A549 (cell line): ENCODE measurements around the gene LUZP1. TPM values are rescaled to one million over a fixed set of nuclear protein-coding genes. Genes with fewer than 3 reads are reported as not detected.

Source experiments
- ATAC-seq, 2 experiments: fragments of 200-7000 bp in 1 of 2; fragments of >200 bp in 1 of 2; cut with Nextera tagmentation in 1 of 2; cut with Tn5 transposase in 1 of 2; 3 replicates each; pipeline versions ENCODE4 v1.8.0 to v1.9.1; 2018 to 2020; ENCODE audit warnings: mild to moderate bottlenecking in 1 of 2, moderate library complexity in 1 of 2
- CTCF ChIA-PET: fragments of 300-600 bp; sonication (Branson Sonifier 250); formaldehyde crosslinking; extraction: SDS; loops from one replicate; lab custom pipeline; 2021; ENCODE audit warnings: antibody characterized with exemption, inconsistent platforms; lab: Yijun Ruan, JAX
- POLR2A ChIA-PET: fragments of 350-600 bp; formaldehyde crosslinking; extraction: SDS; loops from one replicate; lab custom pipeline; 2021; ENCODE audit warnings: antibody characterized with exemption, inconsistent platforms; lab: Yijun Ruan, JAX
- DNase-seq, 2 experiments: peaks; one replicate each; pipeline versions ENCODE4 v3.0.0 to v3.0.0-alpha.2; 2011 to 2016; ENCODE audit warnings: low read depth in 1 of 2, low spot score in 1 of 2
- FAIRE-seq: peaks from 2 replicates; lab custom pipeline; 2011; peaks lifted over from hg19 to GRCh38; lab: Jason Lieb, UNC
- H3K27ac ChIP-seq, 2 experiments: fragments of >200 bp; sonication (Bioruptor Twin); formaldehyde crosslinking; 3 replicates each; pipeline ENCODE4 v1.5.1; 2016 to 2017
- H3K4me1 ChIP-seq: fragments of >200 bp; sonication (Bioruptor Twin); formaldehyde crosslinking; 3 replicates; pipeline ENCODE4 v1.6.1; 2016
- H3K4me2 ChIP-seq: fragments of >200 bp; sonication (Bioruptor Twin); formaldehyde crosslinking; 3 replicates; pipeline ENCODE4 v1.6.1; 2016
- H3K4me3 ChIP-seq: fragments of >200 bp; sonication (Bioruptor Twin); formaldehyde crosslinking; 3 replicates; pipeline ENCODE4 v1.5.1; 2016
- H3K9me3 ChIP-seq: fragments of >200 bp; sonication (Bioruptor Twin); formaldehyde crosslinking; 3 replicates; pipeline ENCODE4 v1.6.1; 2016
- CHD2 ChIP-seq: fragments of 150-350 bp; IDR thresholded peaks from 2 replicates; pipeline ENCODE4 v1.6.1; 2014; ENCODE audit warnings: low read length; ENCODE audit not compliant: partially characterized antibody
- CHD4 ChIP-seq: fragments of 200-600 bp; sonication (generic); IDR thresholded peaks from 2 replicates; pipeline ENCODE4 v1.6.1; 2016; ENCODE audit warnings: antibody characterized with exemption, mild to moderate bottlenecking, borderline replicate concordance
- EHF ChIP-seq: fragments of 250-450 bp; sonication (Bioruptor Pico); IDR thresholded peaks from 2 replicates; pipeline ENCODE4 v1.5.0; 2020; ENCODE audit warnings: mild to moderate bottlenecking
- EHMT2 ChIP-seq: fragments of 200-600 bp; sonication (generic); IDR thresholded peaks from 2 replicates; pipeline ENCODE4 v1.6.1; 2016; ENCODE audit warnings: antibody characterized with exemption, low read depth, mild to moderate bottlenecking, moderate library complexity
- FOSL2 ChIP-seq, 2 experiments: fragments of 450-650 bp in 1 of 2; fragments of >200 bp in 1 of 2; sonication (Bioruptor Twin) in 1 of 2; formaldehyde crosslinking; IDR thresholded peaks; 2 replicates each; pipeline versions ENCODE4 v1.5.0 to v1.6.1; 2016 to 2020; ENCODE audit warnings: mild to moderate bottlenecking in 1 of 2, moderate library complexity in 1 of 2
- FOXS1 ChIP-seq: fragments of 250-450 bp; sonication (Bioruptor Pico); IDR thresholded peaks from 2 replicates; pipeline ENCODE4 v1.5.0; 2020; ENCODE audit warnings: mild to moderate bottlenecking, moderate library complexity
- GATA3 ChIP-seq: IDR thresholded peaks from 2 replicates; pipeline ENCODE4 v1.6.1; 2012; ENCODE audit warnings: borderline replicate concordance
- HOXA7 ChIP-seq: fragments of 250-450 bp; sonication (Bioruptor Pico); IDR thresholded peaks from 2 replicates; pipeline ENCODE4 v1.5.0; 2020; ENCODE audit warnings: mild to moderate bottlenecking, moderate library complexity
- NPAS2 ChIP-seq: fragments of 250-450 bp; sonication (Bioruptor Pico); IDR thresholded peaks from 2 replicates; pipeline ENCODE4 v1.8.0; 2022; ENCODE audit warnings: mild to moderate bottlenecking, moderate library complexity, borderline replicate concordance
- NR3C1 ChIP-seq: fragments of >200 bp; sonication (Bioruptor Twin); formaldehyde crosslinking; IDR thresholded peaks from 3 replicates; pipeline ENCODE4 v1.6.1; 2017
- RAD21 ChIP-seq, 2 experiments: fragments of >200 bp in 1 of 2; sonication (Bioruptor Twin) in 1 of 2; formaldehyde crosslinking in 1 of 2; IDR thresholded peaks in 1 of 2; conservative IDR thresholded peaks in 1 of 2; 2 replicates in 1 of 2; 3 replicates in 1 of 2; pipeline ENCODE4 v1.6.1; 2012 to 2018; ENCODE audit warnings: inconsistent platforms in 1 of 2
- RCOR1 ChIP-seq: fragments of 150-350 bp; IDR thresholded peaks from 2 replicates; pipeline ENCODE4 v1.6.1; 2014; ENCODE audit warnings: antibody characterized with exemption, low read length, low read depth
- RFX5 ChIP-seq: fragments of 450-650 bp; IDR thresholded peaks from 2 replicates; pipeline ENCODE4 v1.7.1; 2014; ENCODE audit warnings: antibody characterized with exemption, mild to moderate bottlenecking, moderate library complexity
- TFCP2L1 ChIP-seq: fragments of 250-450 bp; sonication (Bioruptor Pico); IDR thresholded peaks from 2 replicates; pipeline ENCODE4 v1.5.0; 2021; ENCODE audit warnings: mild to moderate bottlenecking
- ZNF302 ChIP-seq: fragments of 250-450 bp; sonication (Bioruptor Pico); IDR thresholded peaks from 2 replicates; pipeline ENCODE4 v1.9.0; 2021; ENCODE audit warnings: inconsistent platforms, mild to moderate bottlenecking, moderate library complexity
- ZSCAN20 ChIP-seq: fragments of 250-450 bp; sonication (Bioruptor Pico); IDR thresholded peaks from 2 replicates; pipeline ENCODE4 v1.8.0; 2022; ENCODE audit warnings: mild to moderate bottlenecking, moderate library complexity
- WGBS: methylation state at CpG from one replicate; pipeline ENCODE4 v1.1.6; 2017; ENCODE audit errors: missing lambda C conversion rate; 5-methylcytosine and 5-hydroxymethylcytosine counted together
- polyA plus RNA-seq, 4 experiments: library from polyadenylated mRNA; depleted of rRNA in 3 of 4; stranded (reverse); fragments of >200 nt; fragmentation: RNase III in 1 of 4; extraction: RNeasy Plus Mini Kit Qiagen cat#74134 plus additional on column Dnase treatment in 1 of 4; gene quantifications; 2 replicates in 3 of 4; 3 replicates in 1 of 4; pipeline ENCODE4 v1.2.3, GENCODE V29; 2011 to 2017
- TF ChIP-seq, protein P1 (sequence below): fragments of 200-600 bp; sonication (generic); IDR thresholded peaks from 2 replicates; pipeline ENCODE4 v1.6.1; 2016; ENCODE audit warnings: antibody characterized with exemption, mild to moderate bottlenecking, moderate library complexity
- TF ChIP-seq, protein P2 (sequence below): fragments of 150-350 bp; IDR thresholded peaks from 2 replicates; pipeline ENCODE4 v1.6.1; 2014; ENCODE audit warnings: low read depth, mild to moderate bottlenecking, low read length
- TF ChIP-seq, protein P3 (sequence below): fragments of >200 bp; sonication (Bioruptor Twin); formaldehyde crosslinking; IDR thresholded peaks from 2 replicates; pipeline ENCODE4 v1.6.1; 2016

Gene LUZP1
- polyA plus RNA-seq, 2 of the 4 experiments (the other 2 are of a cell fraction): 18.2 to 26.2 TPM

DNA sequence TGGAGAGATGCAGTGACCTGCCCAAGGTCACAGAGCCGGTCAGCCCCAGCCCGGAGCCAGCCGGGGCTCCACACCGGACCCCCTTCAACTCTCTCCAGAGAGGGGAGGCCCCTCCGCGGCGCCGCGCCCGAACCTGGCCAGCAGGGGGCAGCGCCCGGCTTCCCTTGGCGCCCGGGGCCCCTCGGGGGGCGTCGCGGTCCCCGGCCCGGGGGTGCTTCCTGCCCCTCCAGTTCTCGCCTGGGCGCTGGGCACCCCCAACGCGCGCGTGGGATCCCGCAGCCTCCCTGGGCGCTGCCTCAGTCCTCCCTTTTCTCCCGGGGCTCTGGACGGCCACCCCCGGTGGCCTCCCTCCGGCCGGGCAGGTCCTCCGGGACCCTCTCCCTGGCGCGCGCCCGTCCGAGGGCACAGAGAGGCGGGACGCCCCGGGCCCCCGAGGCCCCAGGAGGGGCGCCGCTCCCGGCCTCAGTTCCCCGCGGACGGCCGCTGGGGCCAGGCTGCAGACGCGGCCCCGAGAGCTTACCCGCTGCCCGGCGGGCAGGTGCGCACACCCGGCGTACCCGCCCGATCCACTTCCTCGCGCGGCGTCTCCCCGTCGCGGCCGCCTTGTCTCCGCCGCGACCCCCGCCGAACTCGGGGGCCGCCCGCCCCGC lies 48.2 kb upstream of the LUZP1 start (continued):
- TF ChIP-seq TFCP2L1 (CRISPR knock-in tag): no peak

DNA sequence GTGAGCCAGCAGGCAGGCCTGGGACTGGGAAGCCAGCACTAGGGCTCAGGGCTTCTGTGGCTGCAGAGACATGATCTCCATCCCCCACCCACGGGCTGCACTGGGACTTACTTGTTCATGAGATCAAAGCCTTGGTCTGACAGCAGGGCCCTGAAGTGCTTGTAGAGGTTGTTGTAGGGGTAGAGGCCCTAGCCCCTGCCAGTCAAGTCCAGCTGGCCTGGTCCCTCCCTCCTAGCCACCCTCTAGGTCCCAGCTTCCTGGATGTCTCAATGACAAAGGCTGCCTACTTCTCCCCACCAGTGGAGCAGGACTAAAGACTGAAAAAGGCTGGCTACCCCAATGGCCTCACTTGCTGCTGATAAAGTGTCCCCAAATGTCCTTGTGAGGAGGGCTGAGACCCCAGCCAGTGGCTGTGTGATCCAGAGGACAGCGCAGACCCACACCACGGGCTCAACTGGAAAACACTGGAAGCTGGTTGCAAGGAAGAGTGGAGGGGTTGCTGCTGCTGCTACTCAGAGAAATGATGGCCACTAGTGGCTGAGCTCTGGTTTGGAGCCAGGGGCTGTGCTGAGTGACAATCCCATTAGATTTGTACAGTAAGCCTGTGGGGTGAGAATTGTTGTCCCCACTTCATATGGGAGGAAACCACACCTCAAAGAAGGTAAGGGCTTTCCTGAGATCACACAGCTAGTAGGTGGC lies 47.2 kb upstream of the LUZP1 start:
- no peak for DNase-seq
- no peaks in the 10 kb centered on the region for H3K9me3 ChIP-seq
- 43% methylated on average over 1 of the region's 3 CpGs for WGBS
- ATAC-seq: peak; percentile 37 to 54; a peak in 4 of 6 replicates
- H3K27ac ChIP-seq: peak overlapping the region; percentile 96 to 97
- POLR2A ChIA-PET: interaction anchor here (0.7 to 0.9 kb wide), 3 partner anchors 21 to 128 kb away, joined by 3 read pairs; partner anchors contain the start of gene HNRNPR
- TF ChIP-seq HOXA7 (CRISPR knock-in tag) (no peak), EHF (CRISPR knock-in tag) (no peak), CHD4 (no peak), RAD21 (conservative IDR thresholded peaks at IDR 0.05 in 1 of 2, IDR thresholded peaks at IDR 0.05 in 1 of 2) (0 out of 5 replicates have a peak, but pooled peaks of 1 of the 2 experiments have one; percentile 17)
- H3K4me1 ChIP-seq: peaks cover 46% of the 10 kb centered on the region
- peak overlapping the region; percentile 91 for H3K4me3 ChIP-seq
- peak overlapping the region; percentile 77 for H3K4me2 ChIP-seq
- FAIRE-seq: no peak
- CTCF ChIA-PET: interaction anchor here (0.7 to 3.2 kb wide), 28 partner anchors 8 to 325 kb away, joined by 3 to 25 read pairs (median 4); no protein-coding TSS in a partner anchor

DNA sequence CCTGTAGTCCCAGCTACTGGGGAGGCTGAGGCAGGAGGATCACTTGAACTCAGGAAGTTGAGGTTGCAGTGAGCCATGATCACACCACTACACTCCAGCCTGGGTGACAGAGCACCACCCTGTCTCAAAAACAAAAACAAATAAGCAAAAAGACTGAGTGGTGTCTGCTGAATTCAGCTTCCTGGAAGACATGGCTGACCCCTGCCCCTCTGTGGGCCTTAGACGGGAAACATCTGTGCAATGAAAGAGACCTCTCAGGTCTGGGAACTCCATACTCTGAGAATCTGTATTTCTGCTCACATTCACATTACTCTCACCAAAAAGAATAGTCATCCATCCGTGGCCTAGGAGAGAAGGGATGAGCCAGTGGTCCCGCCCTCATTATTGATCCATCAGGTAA lies 46.6 kb upstream of the LUZP1 start:
- no peak for DNase-seq
- no peaks in the 10 kb centered on the region for H3K9me3 ChIP-seq
- H3K4me3 ChIP-seq: peak overlapping the region; percentile 91; the same call in 1 of the 3 replicates
- H3K4me2 ChIP-seq: peak overlapping the region; percentile 77
- peaks cover 52% of the 10 kb centered on the region for H3K4me1 ChIP-seq
- no peak for ATAC-seq
- ChIA-PET POLR2A (no interaction called here), CTCF (interaction anchor here (0.8 to 3.2 kb wide), 10 partner anchors 10 to 325 kb away, joined by 3 to 24 read pairs (median 6); no protein-coding TSS in a partner anchor)
- TF ChIP-seq NR3C1 (no peak), GATA3 (no peak), CHD4 (no peak)
- peak overlapping the region; percentile 96 to 97 for H3K27ac ChIP-seq
- no peak for FAIRE-seq
- WGBS: 93% methylated on average over 3 of the region's 3 CpGs

DNA sequence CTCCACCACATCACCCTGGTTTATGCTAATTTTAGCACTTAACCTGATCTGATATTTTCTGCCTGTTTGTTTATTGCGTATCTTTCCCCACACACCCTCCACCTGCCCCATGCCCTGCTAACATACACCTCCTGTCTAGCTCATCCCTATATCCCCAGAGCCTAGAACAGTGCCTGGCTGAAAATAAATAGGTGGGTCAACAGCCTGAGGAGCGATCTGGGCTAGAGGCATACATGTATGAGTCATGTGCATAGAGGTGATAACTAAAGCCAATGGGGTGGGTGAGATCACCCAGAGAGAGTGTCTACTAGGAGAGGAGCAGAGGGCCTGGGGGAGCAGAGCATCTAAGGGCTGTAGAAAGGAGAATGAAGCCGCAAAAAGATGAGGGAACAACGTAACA lies 46.0 kb upstream of the LUZP1 start:
- 83% methylated on average over 4 of the region's 4 CpGs for WGBS
- POLR2A ChIA-PET: no interaction called here
- H3K4me1 ChIP-seq: peaks cover 59% of the 10 kb centered on the region
- FAIRE-seq (no peak), ATAC-seq (no peak), DNase-seq (no peak)
- CTCF ChIA-PET: interaction anchor here (1.0 to 3.2 kb wide), 5 partner anchors 16 to 238 kb away, joined by 3 to 17 read pairs (median 4); no protein-coding TSS in a partner anchor
- H3K4me2 ChIP-seq: peak overlapping the region; percentile 77
- H3K27ac ChIP-seq: peak overlapping the region; percentile 96 to 97
- TF ChIP-seq TFCP2L1 (CRISPR knock-in tag) (no peak), EHMT2 (no peak), RCOR1 (no peak), ZNF302 (CRISPR knock-in tag) (no peak), FOSL2 (IDR thresholded peaks at IDR 0.05) (no peak), FOSL2 (CRISPR knock-in tag; IDR thresholded peaks at IDR 0.05) (peak; percentile 57)
- TF ChIP-seq, all 56 proteins: peak for 1
- no peaks in the 10 kb centered on the region for H3K9me3 ChIP-seq
- no peak overlapping the region for H3K4me3 ChIP-seq

DNA sequence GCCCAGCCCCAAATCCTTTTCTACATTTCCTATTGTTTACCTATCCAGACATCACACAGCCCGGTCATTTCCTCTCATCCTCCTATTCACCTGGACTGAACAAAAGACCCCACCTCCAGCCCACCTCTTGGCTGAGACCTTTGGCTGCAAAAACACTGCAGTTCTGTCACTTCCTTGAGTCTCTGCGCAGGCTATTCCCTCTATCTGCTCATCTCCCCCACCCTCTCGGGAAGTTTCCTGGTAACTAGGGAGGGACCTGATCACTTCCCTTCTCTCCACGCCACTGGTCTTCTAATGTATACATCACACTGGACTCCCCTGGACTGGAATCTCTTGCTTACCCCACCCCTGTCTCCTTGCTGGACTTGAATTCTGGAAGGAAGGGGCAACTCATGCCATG lies 43.3 kb upstream of the LUZP1 start:
- CTCF ChIA-PET: interaction anchor here (0.6 to 2.5 kb wide), 9 partner anchors 10 to 328 kb away, joined by 3 to 8 read pairs (median 4); no protein-coding TSS in a partner anchor
- POLR2A ChIA-PET: interaction anchor here (0.6 kb wide), 1 partner anchor 273 kb away, joined by 3 read pairs; no protein-coding TSS in a partner anchor
- no peak for ATAC-seq
- TF ChIP-seq FOXS1: no peak
- TF ChIP-seq, protein P1, sequence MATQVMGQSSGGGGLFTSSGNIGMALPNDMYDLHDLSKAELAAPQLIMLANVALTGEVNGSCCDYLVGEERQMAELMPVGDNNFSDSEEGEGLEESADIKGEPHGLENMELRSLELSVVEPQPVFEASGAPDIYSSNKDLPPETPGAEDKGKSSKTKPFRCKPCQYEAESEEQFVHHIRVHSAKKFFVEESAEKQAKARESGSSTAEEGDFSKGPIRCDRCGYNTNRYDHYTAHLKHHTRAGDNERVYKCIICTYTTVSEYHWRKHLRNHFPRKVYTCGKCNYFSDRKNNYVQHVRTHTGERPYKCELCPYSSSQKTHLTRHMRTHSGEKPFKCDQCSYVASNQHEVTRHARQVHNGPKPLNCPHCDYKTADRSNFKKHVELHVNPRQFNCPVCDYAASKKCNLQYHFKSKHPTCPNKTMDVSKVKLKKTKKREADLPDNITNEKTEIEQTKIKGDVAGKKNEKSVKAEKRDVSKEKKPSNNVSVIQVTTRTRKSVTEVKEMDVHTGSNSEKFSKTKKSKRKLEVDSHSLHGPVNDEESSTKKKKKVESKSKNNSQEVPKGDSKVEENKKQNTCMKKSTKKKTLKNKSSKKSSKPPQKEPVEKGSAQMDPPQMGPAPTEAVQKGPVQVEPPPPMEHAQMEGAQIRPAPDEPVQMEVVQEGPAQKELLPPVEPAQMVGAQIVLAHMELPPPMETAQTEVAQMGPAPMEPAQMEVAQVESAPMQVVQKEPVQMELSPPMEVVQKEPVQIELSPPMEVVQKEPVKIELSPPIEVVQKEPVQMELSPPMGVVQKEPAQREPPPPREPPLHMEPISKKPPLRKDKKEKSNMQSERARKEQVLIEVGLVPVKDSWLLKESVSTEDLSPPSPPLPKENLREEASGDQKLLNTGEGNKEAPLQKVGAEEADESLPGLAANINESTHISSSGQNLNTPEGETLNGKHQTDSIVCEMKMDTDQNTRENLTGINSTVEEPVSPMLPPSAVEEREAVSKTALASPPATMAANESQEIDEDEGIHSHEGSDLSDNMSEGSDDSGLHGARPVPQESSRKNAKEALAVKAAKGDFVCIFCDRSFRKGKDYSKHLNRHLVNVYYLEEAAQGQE: no peak
- no peak for TF ChIP-seq CHD2
- TF ChIP-seq HOXA7 (CRISPR knock-in tag): no peak
- TF ChIP-seq, protein P2, sequence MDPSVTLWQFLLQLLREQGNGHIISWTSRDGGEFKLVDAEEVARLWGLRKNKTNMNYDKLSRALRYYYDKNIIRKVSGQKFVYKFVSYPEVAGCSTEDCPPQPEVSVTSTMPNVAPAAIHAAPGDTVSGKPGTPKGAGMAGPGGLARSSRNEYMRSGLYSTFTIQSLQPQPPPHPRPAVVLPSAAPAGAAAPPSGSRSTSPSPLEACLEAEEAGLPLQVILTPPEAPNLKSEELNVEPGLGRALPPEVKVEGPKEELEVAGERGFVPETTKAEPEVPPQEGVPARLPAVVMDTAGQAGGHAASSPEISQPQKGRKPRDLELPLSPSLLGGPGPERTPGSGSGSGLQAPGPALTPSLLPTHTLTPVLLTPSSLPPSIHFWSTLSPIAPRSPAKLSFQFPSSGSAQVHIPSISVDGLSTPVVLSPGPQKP: no peak
- TF ChIP-seq, protein P3, sequence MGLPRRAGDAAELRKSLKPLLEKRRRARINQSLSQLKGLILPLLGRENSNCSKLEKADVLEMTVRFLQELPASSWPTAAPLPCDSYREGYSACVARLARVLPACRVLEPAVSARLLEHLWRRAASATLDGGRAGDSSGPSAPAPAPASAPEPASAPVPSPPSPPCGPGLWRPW: no peak
- TF ChIP-seq RCOR1: no peak
- TF ChIP-seq ZSCAN20 (CRISPR knock-in tag): no peak
- TF ChIP-seq CHD4: no peak
- TF ChIP-seq RFX5: no peak
- TF ChIP-seq NPAS2 (CRISPR knock-in tag): no peak

More for the DNA sequence above, 43.3 kb upstream of the LUZP1 start:
- H3K27ac ChIP-seq: peak overlapping the region; percentile 38 to 65; a peak in 5 of 6 replicates
- DNase-seq (no peak), FAIRE-seq (no peak)
- no peak overlapping the region for H3K4me3 ChIP-seq
- 75% methylated on average over 4 of the region's 4 CpGs for WGBS
- H3K4me1 ChIP-seq: peaks cover 60% of the 10 kb centered on the region
- peak overlapping the region; percentile 43; the same call in 2 of the 3 replicates for H3K4me2 ChIP-seq
- H3K9me3 ChIP-seq: no peaks in the 10 kb centered on the region
